A673 (cell line): Measurements from ENCODE around the gene LITAF. TPM values are rescaled to one million over a fixed set of nuclear protein-coding genes. Genes with fewer than 3 reads are reported as not detected.

Experiments used
- BruUV-seq: library from RNA; stranded (reverse); fragments of 400-500 nt; replicated peaks from 2 replicates; lab custom pipeline; 2021; lab: Mats Ljungman, UMichigan
- CTCF ChIA-PET: fragments of 300-600 bp; sonication (Branson Sonifier 250); formaldehyde crosslinking; loops from one replicate; lab custom pipeline; 2022; ENCODE audit warnings: antibody characterized with exemption; lab: Charles Lee
- POLR2A ChIA-PET: fragments of 300-600 bp; sonication (Branson Sonifier 250); formaldehyde crosslinking; loops from one replicate; lab custom pipeline; 2022; ENCODE audit warnings: antibody characterized with exemption; ENCODE audit not compliant: low non-redundant PET; lab: Charles Lee
- DNase-seq: peaks from one replicate; pipeline ENCODE4 v3.0.0-alpha.2; 2015; ENCODE audit warnings: low spot score
- H3K27ac ChIP-seq: fragments of 200-600 bp; sonication (generic); 2 replicates; pipeline ENCODE4 v1.5.1; 2016; ENCODE audit warnings: mixed run types, low read depth, mild to moderate bottlenecking, mixed read lengths, antibody characterized with exemption, low read length; ENCODE audit not compliant: poor library complexity, severe bottlenecking
- H3K27me3 ChIP-seq: fragments of 200-600 bp; sonication (generic); replicated peaks from 2 replicates; pipeline ENCODE4 v1.6.1; 2017; ENCODE audit warnings: mixed run types, low read depth, mild to moderate bottlenecking, mixed read lengths, antibody characterized with exemption, low read length; ENCODE audit not compliant: insufficient read depth, poor library complexity
- H3K36me3 ChIP-seq: fragments of 200-600 bp; sonication (generic); 2 replicates; pipeline ENCODE4 v1.6.1; 2016; ENCODE audit warnings: mixed run types, mild to moderate bottlenecking, mixed read lengths, antibody characterized with exemption, low read length; ENCODE audit not compliant: insufficient read depth, poor library complexity, severe bottlenecking
- H3K4me1 ChIP-seq: fragments of 200-600 bp; sonication (generic); 2 replicates; pipeline ENCODE4 v1.6.1; 2017; ENCODE audit warnings: mixed run types, mild to moderate bottlenecking, mixed read lengths, antibody characterized with exemption, low read length; ENCODE audit not compliant: insufficient read depth, poor library complexity, severe bottlenecking
- H3K4me3 ChIP-seq: fragments of 200-600 bp; sonication (generic); 2 replicates; pipeline ENCODE4 v1.5.1; 2016; ENCODE audit warnings: low read depth, mixed run types, mild to moderate bottlenecking, mixed read lengths, low read length; ENCODE audit not compliant: poor library complexity, severe bottlenecking
- H3K9me3 ChIP-seq: fragments of 200-600 bp; sonication (generic); 2 replicates; pipeline ENCODE4 v1.6.1; 2016; ENCODE audit warnings: mixed run types, low read depth, mild to moderate bottlenecking, mixed read lengths, antibody characterized with exemption, low read length; ENCODE audit not compliant: poor library complexity, severe bottlenecking
- EZH2 ChIP-seq: fragments of 200-600 bp; sonication (generic); IDR thresholded peaks from 2 replicates; pipeline ENCODE4 v1.6.1; 2017; ENCODE audit warnings: borderline replicate concordance, low read depth, mild to moderate bottlenecking, mixed read lengths, antibody characterized with exemption, low read length; ENCODE audit not compliant: poor library complexity, severe bottlenecking
- intact Hi-C: fragments of 100-400 bp; cut with micrococcal nuclease; formaldehyde crosslinking; loops from one replicate; pipeline ENCODE4 v1.10.0; 2022; ENCODE audit not compliant: unreplicated experiment
- total RNA-seq: library from RNA; stranded (reverse); gene quantifications from 2 replicates; pipeline ENCODE4 v1.2.3, GENCODE V29; 2021
- TF ChIP-seq, protein P1 (sequence below): fragments of 300-800, 200-600 bp; sonication (generic); conservative IDR thresholded peaks from 2 replicates; pipeline ENCODE4 v1.5.1; 2017; ENCODE audit warnings: low read depth, mild to moderate bottlenecking, antibody characterized with exemption, low read length, moderate library complexity, mixed read lengths

Gene LITAF
- total RNA-seq, 1 experiment from 2014 or later: 6.9 TPM

DNA sequence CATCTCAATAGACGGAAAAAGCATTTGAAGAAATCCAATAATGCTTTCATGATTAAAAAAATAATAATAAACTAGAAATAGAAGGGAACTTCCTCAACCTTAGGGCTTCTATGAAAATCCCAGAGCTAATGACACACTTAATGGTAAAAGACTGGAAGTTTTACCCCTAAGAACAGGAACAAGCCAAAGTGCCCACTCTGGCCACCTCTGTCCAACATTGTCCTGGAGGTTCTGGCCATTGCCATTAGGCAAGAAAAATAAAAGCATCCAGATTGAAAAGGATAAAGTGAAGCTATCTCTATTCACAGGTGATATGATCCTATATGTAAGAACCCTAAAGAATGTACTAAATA lies 2.5 kb upstream of the LITAF start:
- Histone ChIP-seq H3K4me3 (no peak overlapping the region), H3K27ac (no peak overlapping the region), H3K4me1 (peaks cover 10% of the 10 kb centered on the region), H3K27me3 (peaks cover 15% of the 10 kb centered on the region), H3K36me3 (no peaks in the 10 kb centered on the region), H3K9me3 (no peaks in the 10 kb centered on the region)
- no peak for DNase-seq
- intact Hi-C loops: no loop called here
- BruUV-seq: no TSS peak
- ChIA-PET POLR2A (no interaction called here), CTCF (no interaction called here)
- TF ChIP-seq EZH2: no peak
- TF ChIP-seq, protein P1, sequence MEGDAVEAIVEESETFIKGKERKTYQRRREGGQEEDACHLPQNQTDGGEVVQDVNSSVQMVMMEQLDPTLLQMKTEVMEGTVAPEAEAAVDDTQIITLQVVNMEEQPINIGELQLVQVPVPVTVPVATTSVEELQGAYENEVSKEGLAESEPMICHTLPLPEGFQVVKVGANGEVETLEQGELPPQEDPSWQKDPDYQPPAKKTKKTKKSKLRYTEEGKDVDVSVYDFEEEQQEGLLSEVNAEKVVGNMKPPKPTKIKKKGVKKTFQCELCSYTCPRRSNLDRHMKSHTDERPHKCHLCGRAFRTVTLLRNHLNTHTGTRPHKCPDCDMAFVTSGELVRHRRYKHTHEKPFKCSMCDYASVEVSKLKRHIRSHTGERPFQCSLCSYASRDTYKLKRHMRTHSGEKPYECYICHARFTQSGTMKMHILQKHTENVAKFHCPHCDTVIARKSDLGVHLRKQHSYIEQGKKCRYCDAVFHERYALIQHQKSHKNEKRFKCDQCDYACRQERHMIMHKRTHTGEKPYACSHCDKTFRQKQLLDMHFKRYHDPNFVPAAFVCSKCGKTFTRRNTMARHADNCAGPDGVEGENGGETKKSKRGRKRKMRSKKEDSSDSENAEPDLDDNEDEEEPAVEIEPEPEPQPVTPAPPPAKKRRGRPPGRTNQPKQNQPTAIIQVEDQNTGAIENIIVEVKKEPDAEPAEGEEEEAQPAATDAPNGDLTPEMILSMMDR: no peak

- BruUV-seq: no TSS peak
- Histone ChIP-seq H3K4me3 (no peak overlapping the region), H3K4me1 (peaks cover 10% of the 10 kb centered on the region), H3K9me3 (no peaks in the 10 kb centered on the region), H3K27ac (no peak overlapping the region), H3K36me3 (no peaks in the 10 kb centered on the region), H3K27me3 (peaks cover 15% of the 10 kb centered on the region)
- CTCF ChIA-PET: no interaction called here
- intact Hi-C loops: no loop called here
- POLR2A ChIA-PET: no interaction called here
- TF ChIP-seq EZH2: no peak
- TF ChIP-seq, protein P1: no peak
- DNase-seq: no peak
These were observed 1.8 kb upstream of the LITAF start for GRCh38 chr16:11588321-11589197.

GRCh38 chr16:11587643-11588247 lies 1.0 kb upstream of the LITAF start:
- Histone ChIP-seq H3K36me3 (no peaks in the 10 kb centered on the region), H3K27me3 (peaks cover 15% of the 10 kb centered on the region), H3K9me3 (no peaks in the 10 kb centered on the region), H3K4me1 (peaks cover 10% of the 10 kb centered on the region), H3K27ac (no peak overlapping the region), H3K4me3 (peak overlapping the region; percentile 59)
- no TSS peak for BruUV-seq
- intact Hi-C loops: no loop called here
- ChIA-PET CTCF (no interaction called here), POLR2A (no interaction called here)
- TF ChIP-seq, protein P1: no peak
- TF ChIP-seq EZH2: no peak
- DNase-seq: no peak
